Activated T-helper 17 cell treated with anti-CD3 and anti-CD28 coated beads, Interleukin-2, amount 50 U/mL, for 72 hours (primary cell): Measurements from ENCODE around the gene APOBEC4. TPM values are rescaled to one million over a fixed set of nuclear protein-coding genes. Genes with fewer than 3 reads are reported as not detected.
A peak's percentile ranks its signal among the peaks of the same experiment; 100 is the strongest.
"Not testable (repeated sequence)": the region's sequence is repeated elsewhere in the genome, so short reads cannot be mapped to it uniquely, and the experiment has no call there.

Source experiments
- ATAC-seq: fragments of 150-1000 bp; cut with Tn5 transposase; replicated peaks from 2 replicates; pipeline ENCODE4 v1.10.0; 2021; ENCODE audit warnings: mild to moderate bottlenecking, moderate library complexity
- H3K27ac Mint-ChIP-seq: one replicate; pipeline ENCODE4 v1.8.0; 2022; ENCODE audit warnings: mixed read lengths
- H3K27me3 Mint-ChIP-seq: one replicate; pipeline ENCODE4 v1.8.0; 2022; ENCODE audit warnings: mixed read lengths
- H3K36me3 Mint-ChIP-seq: one replicate; pipeline ENCODE4 v1.8.0; 2022; ENCODE audit warnings: low read depth, mild to moderate bottlenecking, mixed read lengths
- H3K4me1 Mint-ChIP-seq: one replicate; pipeline ENCODE4 v1.8.0; 2022; ENCODE audit warnings: mixed read lengths
- H3K4me3 Mint-ChIP-seq: one replicate; pipeline ENCODE4 v1.8.0; 2022; ENCODE audit warnings: mild to moderate bottlenecking, mixed read lengths
- H3K9me3 Mint-ChIP-seq: one replicate; pipeline ENCODE4 v1.8.0; 2022; ENCODE audit warnings: mixed read lengths
- total RNA-seq, 2 donors: library from RNA; stranded (reverse); gene quantifications; one replicate each; pipeline ENCODE4 v1.2.3, GENCODE V29; 2022

Gene APOBEC4
- total RNA-seq, 2 donors from 2014 or later, result not detected

DNA sequence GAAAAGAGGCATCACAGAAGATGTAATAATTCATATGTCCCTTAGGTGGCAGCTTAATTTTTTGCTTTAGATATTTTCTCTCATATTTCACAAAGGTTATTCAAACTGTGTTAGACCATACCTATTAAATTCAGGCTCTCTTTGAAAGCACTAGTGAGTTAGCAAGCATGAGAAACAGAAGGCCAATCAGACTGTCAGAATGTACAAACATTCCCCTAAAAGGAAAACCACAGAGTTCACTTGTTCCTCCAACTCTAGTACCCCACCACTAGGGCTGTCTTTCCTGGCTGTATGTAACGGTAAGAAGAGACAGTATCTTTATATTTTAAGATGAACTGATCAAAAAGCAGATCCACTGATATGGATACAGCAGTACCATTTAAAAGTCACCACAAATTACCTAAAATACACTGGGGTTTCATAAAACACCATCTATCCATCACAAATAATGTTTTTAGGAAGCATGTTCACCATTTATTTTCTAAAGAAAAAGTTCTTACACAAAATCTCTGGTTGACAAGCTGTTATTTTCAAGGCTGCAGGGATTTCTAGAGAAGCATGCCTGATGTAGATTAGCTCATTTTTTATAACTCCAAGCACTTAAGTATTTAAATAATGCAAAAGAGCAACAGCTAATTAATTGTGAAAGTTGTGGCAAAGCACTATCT lies 19.3 kb downstream of the APOBEC4 start:
- Mint-ChIP-seq H3K27me3 (no peaks in the 10 kb centered on the region), H3K9me3 (no peaks in the 10 kb centered on the region), H3K36me3 (peaks cover 68% of the 10 kb centered on the region), H3K4me1 (peaks cover 23% of the 10 kb centered on the region), H3K4me3 (peak overlapping the region; percentile 97), H3K27ac (peak overlapping the region; percentile 99)
- peak; percentile 26 for ATAC-seq

- Mint-ChIP-seq H3K27ac (peak overlapping the region; percentile 99), H3K36me3 (peaks cover 76% of the 10 kb centered on the region), H3K27me3 (no peaks in the 10 kb centered on the region), H3K4me1 (peaks cover 29% of the 10 kb centered on the region), H3K4me3 (peak overlapping the region; percentile 97), H3K9me3 (no peaks in the 10 kb centered on the region)
- no peak for ATAC-seq
These were observed 20.2 kb downstream of the APOBEC4 start for GRCh38 chr1:183632964-183633363.

- Mint-ChIP-seq H3K27ac (no peak overlapping the region), H3K4me1 (peaks cover 29% of the 10 kb centered on the region), H3K9me3 (no peaks in the 10 kb centered on the region), H3K4me3 (peak overlapping the region; percentile 97), H3K36me3 (peaks cover 84% of the 10 kb centered on the region), H3K27me3 (no peaks in the 10 kb centered on the region)
- no peak for ATAC-seq
These were observed 21.0 kb downstream of the APOBEC4 start for GRCh38 chr1:183632114-183632513.

DNA sequence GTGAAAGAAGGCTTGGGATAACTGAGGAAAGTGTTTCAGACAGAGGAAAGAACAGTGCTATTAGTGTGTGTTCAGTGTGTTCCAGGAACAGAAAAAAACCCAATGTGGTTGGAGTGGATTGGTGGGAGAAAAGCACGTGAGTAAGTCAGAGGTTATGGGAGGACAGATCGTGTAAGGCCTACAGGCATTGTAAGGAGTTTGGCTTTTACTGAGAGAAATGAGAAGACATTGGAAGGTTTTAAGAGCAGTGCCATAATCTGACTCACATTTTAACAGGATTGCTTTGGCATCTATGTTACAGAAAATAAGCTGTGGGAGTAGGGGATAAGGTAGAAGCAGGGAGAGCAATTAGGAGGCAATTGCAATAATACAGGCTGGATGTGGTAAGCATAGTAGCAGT lies 22.4 kb downstream of the APOBEC4 start:
- Mint-ChIP-seq H3K27me3 (no peaks in the 10 kb centered on the region), H3K36me3 (peaks cover 91% of the 10 kb centered on the region), H3K27ac (peak overlapping the region; percentile 44), H3K4me3 (peak overlapping the region; percentile 97), H3K4me1 (peaks cover 21% of the 10 kb centered on the region), H3K9me3 (no peaks in the 10 kb centered on the region)
- no peak for ATAC-seq

GRCh38 chr1:183628537-183628936 lies 24.6 kb downstream of the APOBEC4 start:
- peak; percentile 78 for ATAC-seq
- H3K4me3 Mint-ChIP-seq, result peak overlapping the region; percentile 43
- H3K4me1 Mint-ChIP-seq, result peaks cover 21% of the 10 kb centered on the region
- H3K36me3 Mint-ChIP-seq, result peaks cover 97% of the 10 kb centered on the region
- H3K27ac Mint-ChIP-seq, result peak overlapping the region; percentile 39
- H3K27me3 Mint-ChIP-seq, result no peaks in the 10 kb centered on the region
- no peaks in the 10 kb centered on the region for H3K9me3 Mint-ChIP-seq

DNA sequence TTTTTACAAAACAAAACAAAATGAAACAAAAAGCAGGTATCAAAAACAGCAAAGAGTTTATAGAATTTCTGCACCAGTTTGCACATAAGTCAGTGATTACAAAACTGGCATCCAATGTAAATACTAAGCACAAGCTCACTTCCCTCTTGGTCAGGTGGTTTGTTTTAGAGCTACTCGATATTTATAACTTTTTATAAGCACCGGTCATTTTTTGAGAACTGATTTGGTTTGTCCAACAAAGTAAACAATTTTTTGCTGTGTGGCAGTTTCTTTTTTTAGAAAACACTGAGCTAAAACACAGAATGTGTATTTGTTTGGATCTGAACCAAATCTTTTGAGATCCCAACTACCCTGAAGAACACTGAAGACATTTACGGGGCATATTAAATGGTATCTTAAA lies 26.9 kb downstream of the APOBEC4 start:
- H3K27ac Mint-ChIP-seq, result peak overlapping the region; percentile 61
- H3K4me3 Mint-ChIP-seq, H3K27me3 Mint-ChIP-seq, ATAC-seq, H3K9me3 Mint-ChIP-seq: not testable (repeated sequence)
- H3K4me1 Mint-ChIP-seq, result peaks cover 21% of the 10 kb centered on the region
- H3K36me3 Mint-ChIP-seq, result peaks cover 85% of the 10 kb centered on the region

DNA sequence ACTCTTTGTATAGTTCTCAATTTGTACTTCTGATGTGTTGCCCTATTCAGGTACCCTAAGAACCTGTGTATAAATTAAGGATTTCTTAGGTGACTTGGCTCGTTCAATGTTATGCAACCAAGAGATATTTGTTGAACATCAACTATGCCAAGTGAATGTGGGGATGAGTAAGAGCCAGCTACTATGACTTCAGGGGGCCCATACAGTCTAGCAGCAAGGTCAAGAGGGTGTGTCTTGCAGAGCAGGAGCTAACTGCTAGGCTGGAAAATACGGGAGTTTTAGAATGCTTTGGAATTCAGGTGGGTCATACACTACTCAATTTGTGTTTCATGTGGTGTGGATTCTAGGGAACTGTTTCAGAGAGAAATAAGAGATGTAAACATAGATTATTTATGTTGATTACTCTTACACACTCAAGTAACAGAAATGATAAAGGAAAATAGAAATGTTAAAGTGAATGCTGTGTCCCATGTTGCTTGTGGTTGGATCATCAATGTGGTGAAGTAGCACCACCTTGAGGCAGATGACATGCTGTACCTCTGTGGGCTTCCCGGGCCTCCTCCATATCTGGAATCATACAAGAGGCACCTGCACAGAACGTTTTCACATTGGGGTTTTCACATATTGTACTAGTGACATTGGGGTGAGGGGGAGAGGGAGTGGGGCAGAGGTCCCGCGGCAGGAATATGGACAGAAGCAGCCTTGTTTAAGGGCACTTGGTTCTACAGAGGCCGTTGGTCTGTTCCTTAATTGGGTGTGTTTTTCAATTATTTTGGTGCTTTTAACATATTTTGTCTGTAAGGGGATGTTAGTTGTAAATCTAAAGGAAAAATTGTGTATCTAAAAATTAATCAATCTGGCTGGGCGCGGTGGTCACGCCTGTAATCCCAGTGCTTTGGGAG lies 30.0 kb downstream of the APOBEC4 start:
- no peaks in the 10 kb centered on the region for H3K27me3 Mint-ChIP-seq
- H3K27ac Mint-ChIP-seq, result peak overlapping the region; percentile 13
- ATAC-seq, result peak; percentile 92
- H3K4me3 Mint-ChIP-seq, result no peak overlapping the region
- peaks cover 5% of the 10 kb centered on the region for H3K4me1 Mint-ChIP-seq
- peaks cover 54% of the 10 kb centered on the region for H3K36me3 Mint-ChIP-seq
- H3K9me3 Mint-ChIP-seq, result no peaks in the 10 kb centered on the region

GRCh38 chr1:183622013-183622412 lies 31.1 kb downstream of the APOBEC4 start:
- Mint-ChIP-seq H3K4me1 (peaks cover 5% of the 10 kb centered on the region), H3K27me3 (no peaks in the 10 kb centered on the region)

DNA sequence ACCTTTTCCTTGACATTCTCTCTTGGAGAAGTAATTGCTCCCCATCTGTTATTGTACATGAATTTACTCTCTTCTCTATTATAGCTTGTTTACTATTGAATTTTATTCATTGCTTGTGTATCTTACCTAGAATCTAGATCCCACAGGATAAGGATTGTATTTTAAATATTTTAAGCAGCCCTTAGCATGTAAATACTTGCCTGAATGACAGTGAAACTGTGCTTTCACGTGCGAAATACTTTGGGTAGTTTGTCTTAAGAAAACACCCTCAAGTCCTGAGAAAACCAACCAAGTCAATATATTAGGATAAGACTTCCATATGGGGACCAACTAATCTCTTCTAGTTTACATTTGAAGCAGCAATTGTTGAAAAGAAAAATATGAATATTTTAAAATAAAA lies 32.8 kb downstream of the APOBEC4 start:
- H3K36me3 Mint-ChIP-seq, result peaks cover 27% of the 10 kb centered on the region
- H3K27ac Mint-ChIP-seq, result no peak overlapping the region
- no peaks in the 10 kb centered on the region for H3K27me3 Mint-ChIP-seq
- no peaks in the 10 kb centered on the region for H3K9me3 Mint-ChIP-seq
- H3K4me3 Mint-ChIP-seq, result no peak overlapping the region
- ATAC-seq, result no peak
- H3K4me1 Mint-ChIP-seq, result peaks cover 5% of the 10 kb centered on the region

More at GRCh38 chr1:183622013-183622412, 31.1 kb downstream of the APOBEC4 start:
- H3K27ac Mint-ChIP-seq, result no peak overlapping the region
- H3K4me3 Mint-ChIP-seq, result no peak overlapping the region
- no peaks in the 10 kb centered on the region for H3K9me3 Mint-ChIP-seq
- ATAC-seq, result no peak
- H3K36me3 Mint-ChIP-seq, result peaks cover 42% of the 10 kb centered on the region

GRCh38 chr1:183619781-183620180 lies 33.3 kb downstream of the APOBEC4 start:
- Mint-ChIP-seq H3K9me3 (no peaks in the 10 kb centered on the region), H3K27me3 (no peaks in the 10 kb centered on the region), H3K4me1 (peaks cover 5% of the 10 kb centered on the region), H3K27ac (no peak overlapping the region), H3K36me3 (peaks cover 22% of the 10 kb centered on the region), H3K4me3 (no peak overlapping the region)
- no peak for ATAC-seq

GRCh38 chr1:183618202-183618601 lies 34.9 kb downstream of the APOBEC4 start:
- not testable (repeated sequence) for H3K27ac Mint-ChIP-seq, ATAC-seq, H3K27me3 Mint-ChIP-seq, H3K9me3 Mint-ChIP-seq, H3K36me3 Mint-ChIP-seq, H3K4me1 Mint-ChIP-seq, H3K4me3 Mint-ChIP-seq

GRCh38 chr1:183612975-183613374 lies 40.1 kb downstream of the APOBEC4 start:
- ATAC-seq, result peak; percentile 48
- not testable (repeated sequence) for H3K36me3 Mint-ChIP-seq, H3K27me3 Mint-ChIP-seq

GRCh38 chr1:183612407-183612806 lies 40.7 kb downstream of the APOBEC4 start:
- Mint-ChIP-seq H3K4me3 (no peak overlapping the region), H3K27ac (no peak overlapping the region), H3K27me3 (no peaks in the 10 kb centered on the region)

More at GRCh38 chr1:183612975-183613374, 40.1 kb downstream of the APOBEC4 start:
- H3K4me3 Mint-ChIP-seq, H3K27ac Mint-ChIP-seq, H3K9me3 Mint-ChIP-seq, H3K4me1 Mint-ChIP-seq: not testable (repeated sequence)

GRCh38 chr1:183611021-183611420 lies 42.1 kb downstream of the APOBEC4 start:
- H3K4me1 Mint-ChIP-seq, result no peaks in the 10 kb centered on the region
- ATAC-seq, result no peak
- no peak overlapping the region for H3K4me3 Mint-ChIP-seq
- H3K27ac Mint-ChIP-seq, result no peak overlapping the region
- no peaks in the 10 kb centered on the region for H3K9me3 Mint-ChIP-seq
- H3K27me3 Mint-ChIP-seq, result no peaks in the 10 kb centered on the region
- H3K36me3 Mint-ChIP-seq, result no peaks in the 10 kb centered on the region

More at GRCh38 chr1:183612407-183612806, 40.7 kb downstream of the APOBEC4 start:
- ATAC-seq, result no peak
- Mint-ChIP-seq H3K9me3 (no peaks in the 10 kb centered on the region), H3K4me1 (no peaks in the 10 kb centered on the region), H3K36me3 (no peaks in the 10 kb centered on the region)
